GM10266 (cell line): Measurements from ENCODE around the gene ATG13.

Experiments
- DNase-seq: peaks from one replicate; pipeline ENCODE4 v3.0.0; 2012; ENCODE audit errors: extremely low spot score
- CTCF ChIP-seq: IDR thresholded peaks from 2 replicates; pipeline ENCODE4 v1.5.1; 2012; ENCODE audit warnings: mild to moderate bottlenecking, low read depth; ENCODE audit not compliant: control insufficient read depth, insufficient read depth; ENCODE audit errors: missing control alignments

The ATG13 gene

GRCh38 chr11:46679241-46680163 is 62.1 kb downstream of the ATG13 start:
- DNase-seq = no peak
- TF ChIP-seq CTCF = no peak

GRCh38 chr11:46680164-46680760 is 62.9 kb downstream of the ATG13 start:
- DNase-seq = no peak
- TF ChIP-seq CTCF = no peak

- no peak for DNase-seq
- TF ChIP-seq CTCF = no peak
Observed at GRCh38 chr11:46680815-46681214, 63.5 kb downstream of the ATG13 start.

GRCh38 chr11:46681814-46682213 is 64.5 kb downstream of the ATG13 start:
- no peak for DNase-seq
- TF ChIP-seq CTCF = no peak

GRCh38 chr11:46682773-46683752 is 65.7 kb downstream of the ATG13 start:
- no peak for DNase-seq
- no peak for TF ChIP-seq CTCF

- no peak for DNase-seq
- no peak for TF ChIP-seq CTCF
Observed at GRCh38 chr11:46684367-46684766, 67.0 kb downstream of the ATG13 start.
